Adrenal gland (tissue), 12 donors: ENCODE data around the gene MAGEC2. TPM values are rescaled to one million over a fixed set of nuclear protein-coding genes. Genes with fewer than 3 reads are reported as not detected.

Experiments
- DNase-seq, 7 donors: peaks; one replicate each; pipeline ENCODE4 v3.0.0-alpha.2; 2019 to 2020
- H3K27ac ChIP-seq, 5 donors: fragments of 200-600 bp; sonication (generic) in 4 of 5; 1 replicate in 3 of 5; 2 replicates in 2 of 5; pipeline versions ENCODE4 v1.5.1 to v1.8.0; 2016 to 2020; ENCODE audit warnings: mild to moderate bottlenecking in 1 of 5
- H3K27me3 ChIP-seq: fragments of 200-600 bp; 2 replicates; pipeline ENCODE4 v1.8.0; 2021
- H3K36me3 ChIP-seq, 2 donors: fragments of 200-600 bp; replicated peaks in 1 of 2; 1 replicate in 1 of 2; 2 replicates in 1 of 2; pipeline versions ENCODE4 v1.5.1 to v1.8.0; 2018 to 2022
- H3K4me1 ChIP-seq, 2 donors: fragments of 200-600 bp; replicated peaks in 1 of 2; 1 replicate in 1 of 2; 2 replicates in 1 of 2; pipeline versions ENCODE4 v1.5.1 to v1.8.0; 2018 to 2021
- H3K4me3 ChIP-seq, 4 donors: fragments of 200-600 bp; sonication (generic) in 3 of 4; one replicate each; pipeline ENCODE4 v1.5.1; 2016 to 2018
- H3K9me3 ChIP-seq, 3 donors: fragments of 200-600 bp; sonication (generic) in 1 of 3; replicated peaks in 1 of 3; 1 replicate in 2 of 3; 2 replicates in 1 of 3; pipeline versions ENCODE4 v1.5.1 to v1.8.0; 2016 to 2021
- CTCF ChIP-seq, 6 experiments: fragments of 450-650 bp in 4 of 6; fragments of 200-600 bp in 2 of 6; sonication (generic) in 1 of 6; IDR thresholded peaks; 1 replicate in 5 of 6; 2 replicates in 1 of 6; pipeline versions ENCODE4 v1.5.1 to v1.8.0; 2016 to 2021; ENCODE audit warnings: antibody characterized with exemption in 6 of 6, mild to moderate bottlenecking in 2 of 6, moderate library complexity in 1 of 6
- POLR2A ChIP-seq, 2 donors: fragments of 450-650 bp; IDR thresholded peaks; one replicate each; pipeline ENCODE4 v1.6.1; 2017; ENCODE audit warnings: antibody characterized with exemption in 2 of 2, mild to moderate bottlenecking in 2 of 2, moderate library complexity in 1 of 2
- WGBS, 4 donors: extraction: QIAGEN DNeasy Blood & Tissue Kit in 2 of 4; methylation state at CpG; one replicate each; pipeline versions ENCODE4 v1.1.5 to v1.1.7; 2013 to 2017; 5-methylcytosine and 5-hydroxymethylcytosine counted together
- intact Hi-C, 2 donors: fragments of 100-400 bp; cut with DNase I; formaldehyde crosslinking; loops; one replicate each; pipeline versions ENCODE4 v1.14.1 to v1.15.0; 2022 to 2023
- polyA plus RNA-seq, 3 donors: library from polyadenylated mRNA; stranded (reverse); fragments of 200-250 nt in 2 of 3; fragments of 350-450 nt in 1 of 3; fragmentation: Illumina TruSeq in 1 of 3; extraction: RNeasy Lipid Tissue Mini Kit (QIAGEN cat#74804) in 1 of 3; gene quantifications; one replicate each; pipeline ENCODE4 v1.2.3, GENCODE V29; 2013 to 2014
- total RNA-seq, 9 donors: library from RNA; depleted of rRNA in 4 of 9; stranded (reverse); fragments of >200 nt in 4 of 9; fragments of 120-200 nt in 1 of 9; fragmentation: NEBNext Ultra II Directional in 1 of 9; extraction: Animal tissue kit (Norgen Biotek cat#: 25700) in 1 of 9; gene quantifications; one replicate each; pipeline versions ENCODE4 v1.1.0 to v1.2.4, GENCODE V29; 2013 to 2023
- donor health status: healthy with polysubstance abuse.
- donor health status: Bipolar disorder and iron deficiency.
- donor health status: DM: yes; HTN: yes; CAD: no.
- donor health status: DM: no; HTN: no; CAD: no.
- donor health status: DM: no; HTN: no; CAD: no.
- donor health status: DM: yes; HTN: yes; CAD: no.

Gene MAGEC2
- total and polyA plus RNA-seq, 12 donors = 0.11 to 0.19 TPM; not detected in 10

GRCh38 chrX:142249721-142250120, 44.6 kb upstream of the MAGEC2 start:
- 20 to 51% (median 33%) methylated on average over 1 to 5 of the region's 5 CpGs for WGBS, 4 donors
- no peaks in the 10 kb centered on the region for H3K27me3 ChIP-seq
- H3K36me3 ChIP-seq = no peaks in the 10 kb centered on the region
- intact Hi-C loops = no loop called here
- no peak for DNase-seq
- H3K27ac ChIP-seq = no peak overlapping the region
- no peaks in the 10 kb centered on the region for H3K9me3 ChIP-seq
- no peaks in the 10 kb centered on the region for H3K4me1 ChIP-seq
- no peak overlapping the region for H3K4me3 ChIP-seq
- TF ChIP-seq POLR2A (IDR thresholded peaks at IDR 0.05) (no peak), CTCF (IDR thresholded peaks at IDR 0.05) (no peak)

- no peak for DNase-seq
- H3K4me3 ChIP-seq = no peak overlapping the region
- H3K27ac ChIP-seq = no peak overlapping the region
- WGBS, 4 donors = 30 to 93% (median 70%) methylated on average over 2 to 4 of the region's 4 CpGs
- no peaks in the 10 kb centered on the region for H3K9me3 ChIP-seq
- intact Hi-C loops = no loop called here
- no peaks in the 10 kb centered on the region for H3K36me3 ChIP-seq
- TF ChIP-seq POLR2A (IDR thresholded peaks at IDR 0.05) = no peak
- H3K27me3 ChIP-seq = no peaks in the 10 kb centered on the region
- H3K4me1 ChIP-seq = no peaks in the 10 kb centered on the region
Measured at GRCh38 chrX:142244568-142244967, 39.5 kb upstream of the MAGEC2 start.

- DNase-seq = no peak
- 36 to 57% (median 50%) methylated on average over 1 of the region's 1 CpG for WGBS, 4 donors
- TF ChIP-seq POLR2A (IDR thresholded peaks at IDR 0.05) (no peak), CTCF (IDR thresholded peaks at IDR 0.05) (no peak)
- no peak overlapping the region for H3K4me3 ChIP-seq
- H3K4me1 ChIP-seq = no peaks in the 10 kb centered on the region
- H3K36me3 ChIP-seq = no peaks in the 10 kb centered on the region
- H3K9me3 ChIP-seq = no peaks in the 10 kb centered on the region
- H3K27me3 ChIP-seq = no peaks in the 10 kb centered on the region
- intact Hi-C loops = no loop called here
- H3K27ac ChIP-seq = no peak overlapping the region
Measured at GRCh38 chrX:142238536-142238935, 33.4 kb upstream of the MAGEC2 start.

GRCh38 chrX:142233400-142233799, 28.3 kb upstream of the MAGEC2 start:
- WGBS, 4 donors = 21 to 50% (median 37%) methylated on average over 1 of the region's 1 CpG
- TF ChIP-seq CTCF (IDR thresholded peaks at IDR 0.05) = no peak
- TF ChIP-seq POLR2A (IDR thresholded peaks at IDR 0.05) = no peak
- no peak overlapping the region for H3K4me3 ChIP-seq
- DNase-seq = no peak
- H3K9me3 ChIP-seq = no peaks in the 10 kb centered on the region
- no peaks in the 10 kb centered on the region for H3K4me1 ChIP-seq
- no peaks in the 10 kb centered on the region for H3K36me3 ChIP-seq
- H3K27ac ChIP-seq = no peak overlapping the region
- intact Hi-C loops = no loop called here
- H3K27me3 ChIP-seq = no peaks in the 10 kb centered on the region

GRCh38 chrX:142214081-142214480, 9.0 kb upstream of the MAGEC2 start:
- intact Hi-C loops = no loop called here
- DNase-seq = no peak
- no peak overlapping the region for H3K27ac ChIP-seq

More at GRCh38 chrX:142214081-142214480, 9.0 kb upstream of the MAGEC2 start:
- TF ChIP-seq CTCF (IDR thresholded peaks at IDR 0.05) (no peak), POLR2A (IDR thresholded peaks at IDR 0.05) (no peak)
- Histone ChIP-seq H3K36me3 (no peaks in the 10 kb centered on the region), H3K27me3 (peaks cover 3% of the 10 kb centered on the region), H3K4me3 (no peak overlapping the region), H3K9me3 (no peaks in the 10 kb centered on the region), H3K4me1 (no peaks in the 10 kb centered on the region)
- WGBS, 4 donors = 44 to 73% (median 67%) methylated on average over 2 to 4 of the region's 4 CpGs
